ENCODE measurements around the gene DAPK1. TPM values are rescaled to one million over a fixed set of nuclear protein-coding genes. Genes with fewer than 3 reads are reported as not detected.

DAPK1 gene
- total and polyA plus RNA-seq, 11 donors: 1.0 to 52.5 (median 2.3) TPM

DNA sequence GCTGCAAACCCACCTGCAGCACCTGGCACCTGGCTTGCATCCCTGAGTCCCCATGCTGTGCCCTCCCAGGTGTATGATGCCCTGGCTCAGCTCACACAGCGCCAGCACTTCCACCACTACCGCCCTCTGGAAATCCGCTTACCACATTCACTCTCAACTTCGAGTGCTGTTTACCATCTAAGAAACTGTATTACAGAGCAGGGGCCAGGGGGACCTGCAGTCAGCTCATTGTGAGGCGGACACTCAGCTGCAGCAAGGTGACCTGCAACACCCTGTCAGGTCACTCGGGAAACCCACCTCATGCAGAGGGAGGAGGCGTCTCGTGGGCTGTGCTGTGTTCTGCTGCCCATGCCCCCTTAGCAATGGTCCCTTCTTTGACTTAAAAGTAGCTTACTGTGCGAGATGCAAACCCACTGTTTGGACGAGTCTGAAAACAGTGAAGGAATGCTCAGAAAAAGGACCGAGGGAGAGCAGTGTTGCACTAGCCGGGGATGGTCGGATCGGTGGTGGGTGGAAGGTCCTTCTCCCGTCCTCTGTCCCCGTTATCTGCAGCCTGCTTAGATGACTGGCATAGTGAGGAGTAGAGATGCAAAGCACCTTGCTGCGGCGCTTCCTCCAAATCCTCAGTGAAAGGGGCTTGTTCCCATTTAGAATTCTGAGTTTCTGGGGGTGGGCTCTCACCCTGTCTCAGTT is 173.1 kb downstream of the DAPK1 start:
- Histone ChIP-seq H3K9me3 (peaks cover 0 to 8% (median 5%) of the 10 kb centered on the region in 12 donors), H3K4me3 (no peak overlapping the region), H3K27me3 (no peaks in the 10 kb centered on the region), H3K4me1 (no peaks in the 10 kb centered on the region), H3K27ac (no peak overlapping the region), H3K36me3 (no peaks in the 10 kb centered on the region)
- no peak for DNase-seq
- intact Hi-C loops (cut with DNase I): loop anchor here in 2 of 10 donors (10.0 kb wide), 2 partner anchors 64 to 374 kb away; no protein-coding TSS in a partner anchor
- no peak for ATAC-seq
- TF ChIP-seq POLR2A (IDR thresholded peaks at IDR 0.05) (no peak), CTCF (IDR thresholded peaks at IDR 0.05) (no peak)
- 89 to 94% (median 90%) methylated on average over 18 of the region's 18 CpGs for WGBS, 4 donors

GRCh38 chr9:87671478-87671877 is 173.8 kb downstream of the DAPK1 start:
- ATAC-seq (no peak), DNase-seq (no peak)
- TF ChIP-seq POLR2A (IDR thresholded peaks at IDR 0.05): no peak
- no peak for TF ChIP-seq CTCF (IDR thresholded peaks at IDR 0.05)
- Histone ChIP-seq H3K9me3 (peaks cover 0 to 8% (median 5%) of the 10 kb centered on the region in 12 donors), H3K4me1 (peaks cover 0 to under 1% (median 0%) of the 10 kb centered on the region in 12 donors), H3K4me3 (no peak overlapping the region), H3K27me3 (no peaks in the 10 kb centered on the region), H3K27ac (no peak overlapping the region), H3K36me3 (no peaks in the 10 kb centered on the region)
- intact Hi-C loops (cut with DNase I): loop anchor here in 2 of 10 donors (10.0 kb wide), 2 partner anchors 63 to 373 kb away; no protein-coding TSS in a partner anchor
- 85 to 96% (median 91%) methylated on average over 6 of the region's 6 CpGs for WGBS, 4 donors

- DNase-seq: no peak
- WGBS, 4 donors: 71 to 85% (median 82%) methylated on average over 8 to 9 of the region's 9 CpGs
- Histone ChIP-seq H3K27ac (no peak overlapping the region), H3K9me3 (peaks cover 0 to 6% (median 4%) of the 10 kb centered on the region in 12 donors), H3K27me3 (no peaks in the 10 kb centered on the region), H3K4me1 (peaks cover 0 to 5% (median 0%) of the 10 kb centered on the region in 12 donors), H3K4me3 (no peak overlapping the region), H3K36me3 (no peaks in the 10 kb centered on the region)
- TF ChIP-seq POLR2A (IDR thresholded peaks at IDR 0.05) (no peak), CTCF (IDR thresholded peaks at IDR 0.05) (no peak)
- ATAC-seq: peak in 1 of 4 donors; percentile 15
- intact Hi-C loops (cut with DNase I): loop anchor here in 2 of 10 donors (10.0 kb wide), 2 partner anchors 63 to 373 kb away; no protein-coding TSS in a partner anchor
These were observed 174.3 kb downstream of the DAPK1 start for GRCh38 chr9:87671925-87672324.

DNA sequence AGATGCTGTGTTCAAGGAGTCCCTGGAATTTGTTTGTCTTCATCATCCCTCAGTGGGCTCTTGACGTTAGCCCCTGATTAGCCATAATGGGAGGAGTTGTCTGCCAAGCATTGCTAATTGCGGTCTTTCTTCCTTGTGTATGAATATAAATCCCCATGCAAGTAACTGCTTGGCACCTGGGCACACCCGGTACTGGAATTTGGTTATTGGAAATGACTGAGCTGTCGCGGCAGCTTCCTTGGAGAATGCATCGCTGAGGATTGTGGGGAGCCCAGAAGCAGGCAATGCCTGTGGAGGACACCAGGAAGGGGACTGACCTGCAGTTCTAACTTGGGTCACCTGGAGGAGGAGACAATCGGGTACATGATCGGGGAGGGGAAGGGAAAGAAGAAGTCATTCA is 174.9 kb downstream of the DAPK1 start:
- no peaks in the 10 kb centered on the region for H3K36me3 ChIP-seq
- 88 to 99% (median 94%) methylated on average over 8 of the region's 8 CpGs for WGBS, 4 donors
- intact Hi-C loops (cut with DNase I): loop anchor here in 2 of 10 donors (10.0 kb wide), 2 partner anchors 62 to 372 kb away; no protein-coding TSS in a partner anchor
- DNase-seq (no peak), ATAC-seq (no peak)
- peaks cover 0 to 10% (median 0%) of the 10 kb centered on the region in 12 donors for H3K4me1 ChIP-seq
- H3K27ac ChIP-seq: no peak overlapping the region
- H3K4me3 ChIP-seq: no peak overlapping the region
- no peaks in the 10 kb centered on the region for H3K9me3 ChIP-seq
- TF ChIP-seq POLR2A (IDR thresholded peaks at IDR 0.05) (no peak), CTCF (IDR thresholded peaks at IDR 0.05) (no peak)
- H3K27me3 ChIP-seq: no peaks in the 10 kb centered on the region
